Measurements from ENCODE around the gene FOSL1.
"Not testable (repeated sequence)": the region's sequence is repeated elsewhere in the genome, so short reads cannot be mapped to it uniquely, and the experiment has no call there.

FOSL1 gene

DNA sequence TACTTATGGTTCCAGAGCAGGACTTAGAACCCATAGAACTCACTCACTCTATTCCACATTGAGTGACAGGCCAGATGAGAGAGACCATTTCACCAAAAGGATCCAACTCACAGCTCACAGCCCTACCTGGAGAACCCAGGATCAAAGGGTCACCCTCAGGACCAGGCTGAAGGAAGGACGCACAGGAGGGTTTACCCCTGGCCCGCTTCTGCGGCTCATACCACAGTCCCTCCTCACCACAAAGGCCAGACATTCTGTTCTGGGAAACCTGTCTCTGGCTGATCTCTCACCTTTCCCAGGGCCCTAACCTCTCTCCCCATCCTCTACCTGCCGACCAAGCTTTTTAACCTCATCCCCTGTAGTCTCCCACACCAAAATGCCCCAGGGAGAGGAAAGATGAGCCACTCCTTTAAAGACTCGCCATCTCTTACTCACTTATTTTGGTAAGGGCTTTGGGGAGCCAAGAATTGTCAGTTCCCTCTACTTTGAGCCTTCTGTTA is 4.7 kb downstream of the FOSL1 start:
- DNase-seq, result no peak

DNA sequence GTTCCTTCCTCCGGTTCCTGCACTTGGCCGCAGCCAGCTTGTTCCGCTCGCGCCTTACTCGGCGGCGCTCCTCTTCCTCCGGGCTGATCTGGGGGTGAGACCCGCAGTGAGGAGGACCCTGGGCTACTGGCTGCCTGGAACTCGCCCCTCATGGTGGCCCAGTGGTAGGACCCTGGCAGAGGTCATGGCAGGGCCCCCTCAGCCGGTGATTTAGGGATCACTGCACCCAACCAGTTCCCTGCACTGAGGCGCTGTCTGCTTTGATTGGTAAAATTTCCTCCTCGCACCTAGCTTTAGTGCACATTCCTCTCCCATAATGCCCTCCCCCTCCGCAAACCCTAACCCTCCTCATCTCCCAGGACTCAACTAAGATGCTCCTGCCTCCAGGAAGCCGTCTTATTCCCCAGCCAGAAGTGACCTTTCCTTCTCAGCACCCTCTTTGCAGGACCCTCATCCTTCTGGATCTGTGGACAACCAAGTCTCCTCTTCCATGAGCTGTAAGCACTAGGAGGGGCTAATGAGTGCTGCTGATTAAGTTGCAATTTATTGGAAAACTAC is 6.1 kb downstream of the FOSL1 start:
- peak; percentile 35 for DNase-seq

DNA sequence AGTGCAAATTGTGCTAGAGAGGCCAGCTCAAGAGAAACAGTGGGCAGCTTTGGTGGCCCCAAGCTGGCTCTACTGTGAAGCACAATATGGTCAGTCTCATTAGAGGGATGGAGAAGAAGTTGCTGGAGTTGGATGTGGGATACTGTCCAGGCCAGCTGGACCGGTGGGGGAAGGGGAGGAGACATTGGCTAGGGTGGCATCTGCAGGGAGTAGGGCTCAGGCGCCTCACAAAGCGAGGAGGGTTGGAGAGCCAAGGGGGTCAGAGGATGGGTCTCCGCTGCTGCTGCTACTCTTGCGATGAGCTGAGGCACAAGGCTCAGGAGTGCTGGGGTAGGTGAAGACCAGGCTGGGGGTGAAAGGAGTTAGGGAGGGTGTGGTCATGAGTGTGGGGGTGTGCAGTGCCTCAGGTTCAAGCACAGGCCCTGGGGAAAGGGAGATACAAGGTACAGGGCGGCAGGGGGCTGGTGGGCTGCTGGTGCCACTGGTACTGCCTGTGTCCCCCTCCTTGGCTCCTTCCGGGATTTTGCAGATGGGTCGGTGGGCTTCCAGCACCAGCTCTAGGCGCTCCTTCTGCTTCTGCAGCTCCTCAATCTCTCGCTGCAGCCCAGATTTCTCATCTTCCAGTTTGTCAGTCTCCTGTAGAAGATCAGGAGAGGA is 7.4 kb downstream of the FOSL1 start:
- DNase-seq, result no peak

DNA sequence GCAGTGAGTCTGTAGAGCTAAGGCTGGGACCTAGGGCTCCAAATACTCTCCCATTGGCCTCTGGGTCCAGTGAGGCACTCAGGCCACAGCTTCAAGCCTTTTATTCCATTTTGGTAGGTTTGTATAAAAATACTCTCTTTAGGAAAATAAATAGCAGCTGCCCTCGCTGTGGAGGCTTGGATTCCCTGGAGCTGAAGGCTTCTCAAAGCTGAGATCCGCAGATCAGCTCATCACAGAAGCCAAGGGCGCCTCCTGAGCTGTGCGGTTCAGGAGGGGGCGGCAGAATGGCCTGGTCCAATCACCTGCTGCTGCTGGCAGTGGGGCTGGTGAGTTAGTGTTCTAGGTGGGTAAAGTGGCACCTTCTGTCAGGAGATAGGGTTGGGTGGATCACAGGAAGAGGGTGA is 8.0 kb downstream of the FOSL1 start:
- not testable (repeated sequence) for DNase-seq

DNA sequence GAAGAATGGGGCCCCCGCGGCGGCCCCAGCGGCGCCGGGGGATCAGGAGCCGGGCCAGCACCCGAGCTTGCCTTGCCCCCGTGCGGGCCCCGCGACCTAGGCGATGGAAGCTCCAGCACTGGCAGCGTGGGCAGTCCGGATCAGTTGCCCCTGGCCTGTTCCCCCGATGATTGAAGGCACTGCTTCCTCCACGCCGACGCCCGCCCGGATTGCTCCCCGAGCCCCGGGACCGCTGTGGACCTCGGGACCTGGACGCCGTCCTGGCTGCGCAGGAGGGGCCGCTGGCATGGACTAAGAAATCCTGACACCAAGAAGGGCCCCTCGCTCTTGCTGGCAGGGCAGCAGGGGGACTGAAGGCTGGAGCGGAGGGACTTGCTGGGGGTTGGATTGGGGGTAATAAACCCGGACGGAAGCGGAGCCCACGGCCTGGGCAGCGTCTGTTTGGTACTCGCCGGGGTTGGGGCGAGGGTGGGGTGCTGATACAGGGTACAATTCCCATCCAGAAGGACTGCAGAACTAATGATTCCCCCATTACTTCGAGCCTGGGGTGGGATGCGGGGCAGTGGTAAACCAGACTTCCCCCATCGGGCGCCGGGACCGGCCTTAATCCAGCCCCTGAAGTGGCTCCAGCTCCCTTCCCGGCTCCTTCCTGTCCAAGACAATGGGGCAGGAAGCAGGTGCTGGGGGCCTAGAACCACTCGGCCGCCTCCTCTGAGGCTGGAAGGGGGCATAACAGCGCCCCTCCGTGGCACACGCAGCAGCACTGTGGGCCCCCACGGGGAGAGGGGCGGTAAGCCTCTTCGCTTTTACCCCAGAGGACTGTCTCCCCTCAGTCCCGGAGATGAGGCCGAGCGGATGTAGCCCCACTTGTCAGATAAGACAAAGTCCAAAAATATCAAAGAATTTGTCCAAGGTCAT is 8.7 kb downstream of the FOSL1 start:
- DNase-seq, result no peak

DNA sequence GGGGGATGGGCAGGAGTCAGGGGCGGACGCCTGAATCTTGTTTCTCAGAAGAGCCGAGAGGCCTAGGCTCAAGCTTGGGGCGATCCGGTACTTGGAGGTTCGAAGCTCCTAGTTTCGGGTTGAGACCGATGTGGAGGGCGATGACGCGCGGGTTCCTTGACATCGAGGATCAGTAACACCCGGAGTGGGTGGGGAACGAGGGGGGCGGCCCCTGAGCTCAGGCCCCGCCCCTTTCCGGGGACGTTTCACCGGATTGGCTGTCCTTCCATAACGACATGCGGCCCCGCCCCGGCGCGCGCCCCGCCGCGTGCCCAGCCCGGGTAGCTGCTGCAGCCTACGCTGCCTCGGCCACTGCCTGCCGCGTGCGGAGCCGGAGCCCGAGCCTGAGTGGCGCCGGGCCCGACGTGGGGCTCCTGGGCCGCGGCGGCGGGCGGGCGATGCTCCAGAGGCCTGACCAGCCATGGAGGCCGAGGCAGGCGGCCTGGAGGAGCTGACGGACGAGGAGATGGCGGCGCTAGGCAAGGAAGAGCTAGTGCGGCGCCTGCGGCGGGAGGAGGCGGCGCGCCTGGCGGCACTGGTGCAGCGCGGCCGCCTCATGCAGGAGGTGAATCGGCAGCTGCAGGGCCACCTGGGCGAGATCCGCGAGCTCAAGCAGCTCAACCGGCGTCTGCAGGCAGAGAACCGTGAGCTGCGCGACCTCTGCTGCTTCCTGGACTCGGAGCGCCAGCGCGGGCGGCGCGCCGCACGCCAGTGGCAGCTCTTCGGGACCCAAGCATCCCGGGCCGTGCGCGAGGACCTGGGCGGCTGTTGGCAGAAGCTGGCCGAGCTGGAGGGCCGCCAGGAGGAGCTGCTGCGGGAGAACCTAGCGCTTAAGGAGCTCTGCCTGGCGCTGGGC is 9.6 kb downstream of the FOSL1 start, which contains the start of gene CCDC85B:
Gene CCDC85B (plus strand): TSS at position 350 of the 895 bp plus-strand sequence. CDS start 111 bp downstream, at position 461.
- DNase-seq, result peak; percentile 98

DNA sequence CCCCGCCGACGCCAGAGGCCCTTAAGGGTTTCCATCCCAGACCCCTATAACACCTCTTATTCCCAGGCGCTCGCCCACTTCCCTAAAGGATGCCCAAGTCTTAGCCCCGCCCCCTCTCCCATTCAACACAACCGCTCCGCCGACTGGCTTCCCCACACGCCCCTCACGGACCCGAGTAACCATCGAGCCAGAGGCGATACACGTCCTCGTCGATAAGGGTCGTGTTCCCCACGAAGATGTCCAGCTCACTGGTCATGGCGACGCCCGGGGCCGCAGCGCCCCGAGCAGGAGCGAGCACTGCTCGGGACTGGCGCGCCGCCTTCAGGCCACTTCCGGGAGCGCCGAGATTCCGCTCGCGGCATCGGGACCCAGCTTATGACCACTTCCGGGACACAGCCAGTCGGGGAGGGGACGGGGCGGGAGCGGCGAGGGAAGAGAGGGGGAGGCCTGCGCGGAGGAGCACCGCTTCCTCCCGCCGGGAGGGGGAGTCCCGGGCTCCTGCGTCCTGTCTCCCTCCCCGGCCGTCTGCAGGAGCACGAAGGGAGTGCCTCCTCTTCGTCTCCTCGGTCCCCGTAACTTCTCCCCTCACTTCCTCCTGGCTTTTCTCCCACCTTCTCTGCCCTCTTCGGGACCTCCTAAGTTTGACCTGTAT is 11.9 kb downstream of the FOSL1 start, which contains the start of gene FIBP:
Gene FIBP (minus strand): TSS at position 309 of the 652 bp plus-strand sequence. CDS start 53 bp downstream, at position 256.
- peak; percentile 90 for DNase-seq

DNA sequence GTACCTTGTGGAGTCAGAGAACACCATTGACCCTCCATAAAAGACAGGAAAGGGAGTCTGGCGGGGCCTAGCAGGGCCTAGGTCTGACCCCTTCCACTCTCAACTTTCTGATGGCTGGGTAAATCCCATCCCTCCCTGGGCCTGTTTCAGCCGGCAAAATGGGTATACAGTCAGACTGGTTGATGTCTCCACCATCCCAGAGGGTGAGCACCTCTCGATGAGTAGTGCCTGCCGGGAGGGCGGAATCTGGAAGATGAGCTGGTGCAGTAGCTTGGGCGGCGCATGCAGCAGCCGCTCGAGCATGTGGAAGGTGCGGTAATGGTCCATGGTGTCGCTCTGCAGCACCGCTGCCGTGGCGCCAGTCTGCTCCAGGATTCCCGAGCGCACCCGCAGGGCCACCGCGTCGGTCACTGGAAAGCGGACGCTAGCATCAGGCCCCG is 12.4 kb downstream of the FOSL1 start:
- DNase-seq, result no peak

DNA sequence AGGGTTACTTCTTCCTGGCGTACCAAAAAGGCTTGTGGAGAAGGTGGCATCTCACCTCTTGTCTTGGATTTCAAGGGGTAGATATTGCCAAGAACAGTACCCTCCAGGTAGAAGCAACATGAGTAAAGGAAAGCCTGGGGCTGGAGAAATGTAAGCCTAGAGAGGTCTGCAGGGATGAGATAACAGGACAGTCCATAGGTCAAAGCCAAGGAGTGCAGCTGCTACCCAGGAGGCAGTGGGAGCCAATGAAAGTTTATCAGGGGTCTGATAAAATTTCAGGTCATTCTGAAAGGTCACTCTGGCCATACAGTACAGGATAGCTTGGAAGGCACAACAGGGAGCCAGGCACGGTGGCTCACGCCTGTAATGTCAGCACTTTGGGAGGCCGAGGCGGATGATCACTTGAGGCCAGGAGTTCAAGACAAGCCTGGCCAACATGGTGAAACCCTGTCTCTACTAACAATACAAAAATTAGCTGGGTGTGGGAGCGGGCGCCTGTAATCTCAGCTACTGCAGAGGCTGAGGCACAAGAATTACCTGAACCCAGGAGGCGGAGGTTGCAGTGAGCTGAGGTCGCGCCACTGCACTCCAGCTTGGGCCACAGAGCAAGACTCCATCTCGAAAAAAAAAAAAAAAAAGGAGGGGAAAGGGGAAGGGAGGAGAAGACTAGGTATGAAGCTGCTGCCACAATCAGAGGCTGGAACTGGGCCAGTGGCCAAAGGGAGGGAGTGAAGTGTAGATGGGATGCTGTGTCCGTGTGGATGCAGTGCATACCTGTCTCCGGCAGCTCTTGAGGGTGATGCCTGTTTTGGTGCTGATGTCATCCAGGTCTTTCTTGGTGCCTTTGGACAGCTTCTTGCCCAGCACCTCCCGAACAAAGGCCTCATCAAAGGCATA is 13.1 kb downstream of the FOSL1 start:
- no peak for DNase-seq

DNA sequence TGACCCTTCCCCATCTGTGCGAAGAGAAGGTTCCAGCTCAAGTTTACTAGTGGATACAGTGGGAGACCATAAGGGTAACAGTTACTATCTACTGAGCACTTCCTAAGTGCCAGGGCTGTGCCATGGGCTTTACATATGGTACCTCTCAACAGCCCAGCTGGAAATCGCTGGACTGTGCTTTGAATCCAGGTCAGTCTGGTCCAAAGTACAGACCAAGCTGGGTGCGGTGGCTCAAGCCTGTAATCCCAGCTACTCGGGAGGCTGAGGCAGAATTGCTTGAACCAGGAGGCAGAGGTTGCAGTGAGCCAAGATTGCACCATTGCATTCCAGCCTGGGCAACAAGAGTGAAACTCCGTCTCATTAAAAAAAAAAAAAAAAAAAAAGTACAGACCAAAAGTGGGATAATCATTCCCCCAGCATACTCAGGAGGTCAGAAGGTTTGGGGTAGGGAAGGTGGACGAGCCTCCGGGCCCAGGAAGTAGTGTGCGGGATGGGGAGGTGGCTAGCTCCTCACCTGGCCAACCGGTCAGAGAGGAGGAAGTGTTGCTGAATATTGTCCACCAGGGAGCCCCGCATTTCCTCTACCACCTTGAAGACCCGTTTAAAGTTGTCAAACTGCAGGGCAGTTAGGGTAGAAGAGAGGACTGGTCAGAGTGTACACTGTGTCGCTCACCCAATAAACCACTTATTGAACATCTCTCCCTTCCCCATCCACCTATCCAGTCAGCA is 14.2 kb downstream of the FOSL1 start:
- no peak for DNase-seq

DNA sequence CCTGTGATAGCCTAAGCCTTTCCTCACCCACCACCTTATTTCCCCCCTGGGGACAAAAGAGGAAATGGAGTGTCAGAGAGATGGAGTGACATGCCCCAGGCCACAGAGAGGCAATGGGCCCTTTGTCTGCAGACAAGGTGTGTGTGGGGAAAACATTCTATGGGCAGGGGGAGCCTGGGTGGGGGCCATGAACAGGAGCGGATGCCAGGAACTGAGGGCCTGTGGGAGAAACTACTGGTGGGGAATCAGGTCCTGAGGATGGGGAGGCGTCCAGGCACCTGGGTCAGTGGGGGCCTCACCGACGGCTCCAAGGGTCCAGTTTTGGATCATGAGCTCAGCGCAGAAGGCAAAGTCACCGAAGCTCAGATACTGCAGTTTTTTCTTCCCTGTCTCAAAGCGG is 15.0 kb downstream of the FOSL1 start:
- no peak for DNase-seq

DNA sequence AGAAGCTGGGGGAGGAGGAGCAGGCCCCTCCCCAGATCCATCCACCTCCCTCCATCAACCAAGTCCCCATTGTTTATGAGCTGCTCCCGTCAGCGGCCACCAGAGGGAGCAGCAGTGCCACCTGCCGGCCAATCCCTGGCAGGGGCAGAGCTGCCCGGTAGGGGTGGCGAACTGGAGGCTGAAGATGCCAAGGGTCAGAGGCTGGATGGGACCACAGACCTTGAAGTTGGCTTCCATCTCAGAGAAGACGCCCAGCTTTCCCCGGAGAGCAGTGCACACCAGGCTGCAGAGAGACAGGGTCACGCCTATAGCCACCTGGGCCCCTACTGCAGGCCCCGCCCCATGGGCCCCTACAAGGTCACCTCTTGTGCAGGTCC is 15.5 kb downstream of the FOSL1 start:
- DNase-seq, result peak; percentile 76

DNA sequence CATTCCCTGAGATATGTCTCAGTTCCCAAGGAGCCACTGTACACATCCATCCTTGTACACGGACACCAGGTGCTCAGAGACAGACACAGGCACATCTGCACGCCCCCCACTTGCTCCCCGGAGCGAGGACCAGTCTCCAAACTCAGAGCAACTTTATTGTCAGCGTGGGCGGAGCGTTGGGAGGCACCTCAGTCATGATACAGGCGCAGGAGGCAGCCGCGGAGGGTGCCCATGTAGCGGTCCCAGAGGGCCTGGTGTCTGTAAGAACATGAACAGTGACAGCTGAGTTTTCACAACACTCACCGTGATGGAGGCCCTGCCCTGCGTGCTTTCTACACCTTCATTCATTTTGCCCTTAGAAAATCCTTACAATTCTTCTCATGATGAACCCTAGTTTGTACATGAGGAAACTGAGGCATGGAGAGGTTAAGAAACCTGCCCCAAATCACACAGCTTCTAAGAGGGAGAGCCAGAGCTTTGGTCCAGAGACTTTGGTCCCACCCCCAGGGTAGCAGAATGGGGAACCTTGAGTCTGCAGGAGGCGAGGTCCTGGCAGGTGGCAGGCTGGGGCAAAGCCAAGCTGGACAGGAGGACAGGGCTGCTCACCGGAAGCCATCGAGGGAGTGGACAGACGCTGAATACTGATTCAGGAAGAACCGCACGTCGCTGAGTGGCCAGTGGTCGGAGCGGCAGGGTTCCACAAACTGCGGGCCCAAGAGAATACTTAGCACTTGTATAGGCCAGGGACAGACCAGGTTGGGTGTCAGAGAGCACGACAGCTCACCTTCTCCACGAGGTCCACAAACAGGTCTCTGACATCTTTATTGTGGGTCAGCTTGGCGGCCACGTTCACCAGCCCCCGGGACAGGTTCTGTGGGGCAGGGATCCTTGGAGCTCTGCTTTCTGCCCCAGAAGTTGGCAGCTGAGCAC is 16.1 kb downstream of the FOSL1 start:
- no peak for DNase-seq

DNA sequence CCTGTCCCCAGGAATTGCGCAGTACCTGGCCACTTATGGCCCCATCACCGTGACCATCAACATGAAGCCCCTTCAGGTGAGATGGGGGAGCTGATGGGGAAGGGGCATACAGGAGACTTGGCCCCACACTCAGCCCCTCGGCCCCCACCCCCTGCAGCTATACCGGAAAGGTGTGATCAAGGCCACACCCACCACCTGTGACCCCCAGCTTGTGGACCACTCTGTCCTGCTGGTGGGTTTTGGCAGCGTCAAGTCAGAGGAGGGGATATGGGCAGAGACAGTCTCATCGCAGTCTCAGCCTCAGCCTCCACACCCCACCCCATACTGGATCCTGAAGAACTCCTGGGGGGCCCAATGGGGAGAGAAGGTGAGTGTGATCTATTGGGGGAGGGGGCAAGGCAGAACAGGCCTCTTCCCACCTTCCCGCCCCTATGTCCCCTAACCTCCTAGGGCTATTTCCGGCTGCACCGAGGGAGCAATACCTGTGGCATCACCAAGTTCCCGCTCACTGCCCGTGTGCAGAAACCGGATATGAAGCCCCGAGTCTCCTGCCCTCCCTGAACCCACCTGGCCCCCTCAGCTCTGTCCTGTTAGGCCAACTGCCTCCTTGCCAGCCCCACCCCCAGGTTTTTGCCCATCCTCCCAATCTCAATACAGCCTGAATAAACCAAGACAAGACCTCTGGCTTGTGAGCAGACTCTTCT is 17.0 kb downstream of the FOSL1 start:
- DNase-seq, result no peak

DNA sequence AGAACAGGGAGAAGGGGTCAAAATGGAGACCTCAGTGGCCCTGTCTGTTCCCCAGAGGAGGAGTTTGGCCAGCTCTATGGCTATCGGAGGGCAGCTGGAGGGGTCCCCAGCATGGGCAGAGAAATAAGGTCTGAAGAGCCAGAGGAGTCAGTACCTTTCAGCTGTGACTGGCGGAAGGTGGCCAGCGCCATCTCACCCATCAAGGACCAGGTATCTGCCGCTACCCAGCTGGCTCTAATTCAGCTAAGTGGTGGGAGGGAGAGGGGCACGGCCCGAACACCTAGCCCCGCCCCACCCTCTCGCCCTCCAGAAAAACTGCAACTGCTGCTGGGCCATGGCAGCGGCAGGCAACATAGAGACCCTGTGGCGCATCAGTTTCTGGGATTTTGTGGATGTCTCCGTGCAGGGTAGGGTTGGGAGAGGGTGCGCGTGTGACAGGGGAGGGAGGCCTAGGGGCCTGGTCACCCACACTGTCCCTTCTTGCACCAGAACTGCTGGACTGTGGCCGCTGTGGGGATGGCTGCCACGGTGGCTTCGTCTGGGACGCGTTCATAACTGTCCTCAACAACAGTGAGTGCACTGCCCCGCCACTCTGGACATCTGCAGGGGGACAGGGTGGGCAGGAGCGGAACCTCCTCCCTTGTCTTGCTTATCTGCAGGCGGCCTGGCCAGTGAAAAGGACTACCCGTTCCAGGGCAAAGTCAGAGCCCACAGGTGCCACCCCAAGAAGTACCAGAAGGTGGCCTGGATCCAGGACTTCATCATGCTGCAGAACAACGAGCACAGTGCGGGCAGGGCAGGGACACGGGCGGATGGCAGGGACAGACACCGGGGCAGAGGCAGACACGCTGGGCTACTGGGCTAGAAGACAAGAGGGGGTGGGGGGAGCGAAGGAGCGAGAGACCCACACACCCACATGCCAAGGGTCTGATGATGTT is 17.8 kb downstream of the FOSL1 start:
- no peak for DNase-seq

DNA sequence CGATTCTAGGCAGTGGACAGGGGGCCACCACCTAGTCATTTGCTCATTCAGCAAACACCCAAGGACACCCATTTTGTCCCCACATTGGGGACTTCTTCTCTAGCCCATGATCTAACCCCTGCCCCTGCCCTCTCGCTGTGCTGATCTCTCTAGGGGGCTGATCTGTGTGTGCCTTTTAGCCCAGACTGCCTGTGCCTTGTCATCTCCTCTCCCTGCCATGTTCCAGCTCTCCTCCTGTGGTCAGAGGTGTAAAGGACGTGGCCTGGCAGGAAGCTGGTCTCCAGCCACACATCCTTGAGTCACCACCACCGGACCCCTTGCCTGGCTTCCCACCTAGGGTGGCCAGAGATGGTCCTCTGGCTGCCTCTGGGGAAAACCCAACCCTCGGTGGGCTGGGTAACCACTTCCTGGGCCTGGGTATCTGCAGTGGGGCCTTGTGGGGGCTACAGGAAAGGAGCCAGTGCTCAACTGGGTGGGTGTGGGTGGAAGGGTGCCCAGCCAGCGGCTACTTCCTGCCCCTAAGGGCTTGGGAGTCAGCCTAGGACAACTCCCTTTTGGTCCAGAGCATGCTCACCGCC is 19.3 kb downstream of the FOSL1 start:
- DNase-seq, result no peak

DNA sequence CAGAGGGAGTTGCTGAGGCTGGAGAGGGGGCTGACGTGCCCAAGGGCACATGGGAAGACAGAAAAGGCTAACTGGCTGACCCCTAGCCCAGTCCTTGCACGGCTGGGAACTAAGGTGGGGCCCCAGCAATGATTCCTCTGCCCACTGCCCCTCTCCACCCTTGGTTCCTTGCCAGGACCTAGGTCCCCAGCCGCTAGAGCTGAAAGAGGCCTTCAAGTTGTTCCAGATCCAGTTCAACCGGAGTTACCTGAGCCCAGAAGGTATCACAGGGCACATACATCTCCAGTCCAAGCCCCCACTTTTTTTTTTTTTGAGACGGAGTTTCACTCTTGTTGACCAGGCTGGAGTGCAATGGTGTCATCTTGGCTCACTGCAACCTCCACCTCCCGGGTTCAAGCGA is 20.2 kb downstream of the FOSL1 start:
- DNase-seq, result no peak

All from central memory CD4-positive, alpha-beta T cell (primary cell).